HG03378 (cell line): ENCODE data around the gene AEN.

Source experiments
- ATAC-seq: cut with Tn5 transposase; IDR thresholded peaks from one replicate; pipeline ENCODE4 v1.9.1; 2021; ENCODE audit warnings: mild to moderate bottlenecking, moderate library complexity; ENCODE audit not compliant: unreplicated experiment

AEN gene

DNA sequence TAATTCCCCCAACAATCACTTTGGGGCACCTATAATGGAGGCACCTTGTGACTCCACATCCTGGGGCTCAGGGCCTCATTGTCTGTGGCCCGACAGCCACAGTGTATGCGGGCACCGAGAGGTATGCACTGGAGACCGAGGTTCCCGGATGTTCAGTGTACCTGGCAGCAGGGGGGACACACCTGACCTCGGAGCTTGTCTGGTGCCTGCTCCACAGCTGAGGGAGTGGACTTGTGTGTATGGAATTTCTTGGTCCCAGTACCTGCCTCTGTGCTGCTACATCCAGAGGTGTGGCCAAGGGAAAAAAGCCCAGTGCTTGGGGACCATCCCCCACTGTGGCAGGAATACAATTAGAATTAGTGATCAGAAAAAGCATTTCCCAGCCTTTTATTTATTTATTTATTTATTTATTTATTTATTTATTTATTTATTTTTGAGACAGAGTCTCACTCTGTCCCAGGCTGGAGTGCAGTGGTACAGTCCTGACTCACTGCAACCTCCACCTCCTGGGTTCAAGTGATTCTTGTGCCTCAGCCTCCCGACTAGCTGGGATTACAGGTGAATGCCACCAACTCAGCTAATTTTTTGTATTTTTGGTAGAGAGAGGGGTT, 8.8 kb upstream of the AEN start:
- no peak for ATAC-seq

DNA sequence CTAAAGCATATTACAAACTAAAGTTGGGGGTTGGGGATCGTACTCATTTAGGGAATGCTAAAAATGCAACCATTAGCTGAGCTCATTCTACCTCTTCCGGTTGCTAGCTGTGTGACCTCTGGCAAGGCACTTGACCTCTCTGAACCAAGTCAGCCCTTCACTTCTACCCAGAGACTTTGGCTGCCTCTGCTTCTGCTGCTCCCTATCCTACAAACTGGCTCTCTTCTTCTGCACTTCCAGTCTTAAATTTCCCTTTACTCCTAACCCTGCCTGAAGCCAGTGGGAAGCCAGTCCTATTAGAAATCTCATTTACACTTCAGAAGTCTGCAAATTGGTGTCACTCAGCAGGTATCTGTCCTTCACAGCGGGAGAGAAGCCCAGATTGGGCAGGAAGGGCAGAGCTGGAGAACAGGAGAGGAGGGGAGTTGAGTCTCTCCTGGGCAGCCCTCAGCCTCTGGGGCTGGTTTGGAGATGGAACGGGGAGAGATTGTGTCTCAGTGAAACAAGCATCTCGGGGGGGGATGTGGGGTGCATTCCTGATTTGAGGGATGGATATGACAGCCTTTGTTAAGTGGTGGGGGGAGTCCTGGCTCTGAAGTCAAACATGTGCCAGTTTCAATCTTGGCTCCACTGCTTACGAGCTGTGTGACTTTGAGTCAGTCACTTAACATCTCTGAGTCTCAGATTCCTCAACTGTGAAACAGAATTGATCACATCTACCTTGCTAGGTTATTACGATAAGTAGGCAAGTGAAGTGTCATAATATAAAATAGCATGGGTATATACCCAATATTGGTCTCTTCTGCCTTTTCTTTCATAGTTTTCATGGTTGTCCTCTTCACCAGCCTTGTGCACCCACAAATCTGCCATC, 7.8 kb upstream of the AEN start:
- no peak for ATAC-seq

DNA sequence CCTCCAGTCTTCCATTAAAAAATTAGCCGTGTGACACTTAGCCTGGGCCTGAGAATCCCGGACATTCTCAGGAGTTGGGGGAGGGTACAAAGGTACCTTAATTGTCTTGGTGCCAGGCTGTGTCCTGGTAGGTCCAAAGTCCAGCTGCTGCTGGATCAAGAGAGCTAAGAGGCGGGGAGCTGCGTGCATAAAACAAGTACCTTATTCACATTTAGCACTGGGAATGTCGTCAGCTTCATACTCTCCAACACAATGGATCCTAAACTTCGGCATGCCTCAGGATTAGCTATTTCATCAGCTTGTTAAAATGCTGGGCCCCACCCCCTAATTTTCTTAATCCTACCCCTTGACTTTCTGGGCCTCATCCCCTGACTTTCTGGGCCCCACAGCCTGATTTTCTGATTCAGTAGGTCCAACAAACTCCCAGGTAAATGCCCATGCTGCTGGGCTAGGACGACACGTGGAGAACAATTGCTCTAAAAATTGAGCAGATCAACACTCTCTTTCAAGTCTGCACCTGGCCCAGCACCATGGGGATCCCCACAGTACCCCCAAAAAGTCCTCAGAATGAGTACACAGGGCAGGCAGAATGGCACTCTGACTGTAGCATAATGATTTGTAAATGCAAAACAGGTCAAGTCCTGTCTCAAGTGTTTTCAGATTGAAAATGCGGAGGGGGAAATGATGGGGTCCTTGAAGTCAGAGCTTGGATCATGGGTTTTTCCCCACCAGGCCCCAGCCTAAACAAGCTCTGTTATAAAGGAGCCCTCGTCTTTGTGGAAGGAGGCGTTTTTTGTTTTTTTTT, 5.6 kb upstream of the AEN start:
- no peak for ATAC-seq

DNA sequence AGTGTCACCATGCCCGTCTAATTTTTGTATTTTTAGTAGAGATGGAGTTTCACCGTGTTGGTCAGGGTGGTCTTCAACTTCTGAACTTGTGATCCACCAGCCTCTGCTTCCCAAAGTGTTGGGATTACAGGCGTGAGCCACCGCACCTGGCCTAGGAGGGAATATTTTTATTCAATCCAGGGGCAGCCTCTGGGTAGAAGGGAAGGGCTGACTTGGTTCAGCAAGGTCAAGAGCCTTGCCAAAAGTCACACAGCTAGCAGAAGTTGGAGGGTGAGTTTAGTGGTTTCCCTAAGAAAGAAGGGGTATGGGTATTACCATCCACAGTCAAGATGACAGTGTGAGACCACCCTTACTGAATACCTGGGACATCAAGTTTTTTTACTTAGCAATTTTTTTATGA, 4.9 kb upstream of the AEN start:
- no peak for ATAC-seq

DNA sequence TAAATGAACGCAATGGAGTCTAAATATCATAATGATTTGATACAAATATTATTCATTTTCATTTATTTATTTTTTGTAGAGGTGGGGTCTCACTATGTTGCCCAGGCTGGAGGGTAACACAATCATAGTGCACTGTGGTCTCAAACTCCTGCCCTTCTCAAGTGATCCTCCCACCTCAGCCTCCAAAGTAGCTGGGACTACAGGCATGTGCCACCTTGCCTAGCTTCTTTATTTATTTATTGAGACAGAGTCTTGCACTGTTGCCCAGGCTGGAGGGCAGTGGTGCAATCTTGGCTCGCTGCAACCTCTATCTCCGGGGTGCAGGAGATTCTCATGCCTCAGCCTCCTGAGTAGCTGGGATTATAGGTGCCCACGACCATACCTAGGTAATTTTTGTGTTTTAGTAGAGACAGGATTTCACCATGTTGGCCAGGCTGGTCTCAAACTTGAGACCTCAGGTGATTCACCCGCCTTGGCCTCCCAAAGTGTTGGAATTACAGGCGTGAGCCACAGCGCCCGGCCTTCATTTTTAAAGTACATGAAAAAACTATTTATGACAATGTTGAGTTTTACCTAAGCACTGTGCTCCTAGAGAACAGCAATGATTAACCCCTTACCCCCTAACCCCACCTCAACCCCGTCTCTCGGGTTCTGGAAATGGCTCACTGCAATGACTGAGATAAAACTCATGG, 4.0 kb upstream of the AEN start:
- no peak for ATAC-seq

DNA sequence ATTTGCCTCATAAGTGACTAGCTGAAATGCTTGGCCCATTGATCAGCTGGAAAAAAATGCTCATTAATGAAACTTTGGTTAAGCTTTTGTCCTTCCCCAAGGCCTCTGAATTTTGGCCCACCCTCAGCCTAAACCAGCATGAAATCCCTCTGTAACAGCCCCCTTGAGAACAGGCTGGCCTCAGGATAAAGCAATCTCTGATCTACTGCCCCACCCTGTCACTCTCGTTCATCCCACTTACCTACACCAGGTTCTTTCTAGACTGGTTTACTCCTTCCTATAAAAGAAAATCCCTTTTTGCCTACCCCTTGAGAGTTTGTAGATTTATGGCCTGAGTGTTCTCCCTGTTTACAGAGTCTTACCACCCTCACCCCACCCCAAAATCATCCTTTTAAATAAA, 3.4 kb upstream of the AEN start:
- ATAC-seq, result no peak

DNA sequence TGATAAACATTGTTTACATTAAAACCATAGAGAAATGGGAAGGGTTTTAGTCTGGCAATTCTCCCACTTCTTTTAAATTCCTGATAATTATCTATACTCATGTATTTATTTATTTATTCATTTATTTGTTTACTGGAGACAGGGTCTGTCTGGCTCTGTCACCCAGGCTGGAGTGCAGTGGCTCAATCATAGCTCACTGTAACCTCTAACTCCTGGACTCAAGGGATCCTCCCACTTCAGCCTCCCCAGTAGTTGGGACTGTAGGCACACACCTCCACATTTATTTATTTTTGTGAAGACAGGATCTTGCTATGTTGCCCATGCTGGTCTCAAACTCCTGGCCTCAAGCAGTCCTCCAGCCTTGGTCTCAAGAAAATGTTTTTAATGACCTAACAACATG, 2.5 kb upstream of the AEN start:
- ATAC-seq, result no peak

DNA sequence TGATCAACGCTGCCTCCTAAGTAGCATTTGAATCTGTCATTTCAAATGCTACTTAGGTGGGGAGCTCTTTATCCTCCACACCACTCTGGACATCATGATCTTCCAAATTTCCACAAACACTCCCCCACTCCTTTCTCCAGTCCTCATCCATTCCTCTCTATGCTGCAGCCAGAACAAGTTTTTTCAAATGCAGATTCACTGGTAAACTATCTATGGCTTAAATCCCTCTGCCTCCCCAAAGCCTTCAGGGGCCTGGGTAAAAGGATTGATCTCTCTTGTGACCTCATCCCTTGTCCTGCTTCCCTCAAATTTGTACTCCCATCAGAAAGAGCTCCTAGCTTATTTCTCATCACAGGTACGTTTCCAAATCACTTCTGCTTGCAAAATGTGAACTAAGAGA, 1.3 kb upstream of the AEN start:
- no peak for ATAC-seq

DNA sequence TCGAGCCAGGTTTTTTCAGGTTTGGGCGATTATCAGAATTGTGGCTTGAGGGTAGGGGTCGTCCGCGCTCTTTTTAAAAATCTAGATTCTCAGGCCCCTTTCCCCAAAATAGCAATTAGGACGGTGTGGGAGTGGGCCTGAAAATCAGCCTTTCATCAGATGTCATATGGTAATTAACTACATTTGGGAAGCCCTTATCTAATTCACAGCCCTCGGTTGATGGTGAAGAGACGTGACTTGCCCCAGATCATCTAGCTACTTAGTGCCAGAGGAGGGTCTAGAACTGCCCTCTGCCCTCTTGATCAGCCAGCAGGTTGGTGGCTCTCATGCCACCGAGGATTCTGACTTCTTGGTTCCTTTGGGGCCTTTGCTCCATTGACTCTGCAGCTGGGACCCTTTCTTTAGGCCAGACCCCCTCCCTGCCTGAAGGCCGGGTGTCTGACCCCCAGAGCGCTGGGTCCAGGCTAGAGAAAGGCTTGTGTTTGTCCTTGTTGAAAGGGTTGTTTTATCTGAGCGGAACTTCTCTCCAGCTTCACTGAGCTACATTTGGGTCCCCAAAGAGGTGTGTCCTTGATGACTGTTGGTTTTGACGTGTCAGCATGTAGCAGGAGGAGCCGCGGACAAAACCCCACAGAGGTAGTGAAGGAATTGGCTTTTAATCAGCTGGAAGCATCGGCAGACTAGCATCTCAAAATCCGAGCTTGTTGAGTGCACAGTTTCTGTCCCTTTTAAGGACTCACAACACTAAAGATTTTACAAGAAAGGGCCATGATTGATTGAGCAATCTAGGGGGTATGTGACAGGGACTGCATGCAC, 857 bp downstream of the AEN start:
- peak; percentile 39 for ATAC-seq

DNA sequence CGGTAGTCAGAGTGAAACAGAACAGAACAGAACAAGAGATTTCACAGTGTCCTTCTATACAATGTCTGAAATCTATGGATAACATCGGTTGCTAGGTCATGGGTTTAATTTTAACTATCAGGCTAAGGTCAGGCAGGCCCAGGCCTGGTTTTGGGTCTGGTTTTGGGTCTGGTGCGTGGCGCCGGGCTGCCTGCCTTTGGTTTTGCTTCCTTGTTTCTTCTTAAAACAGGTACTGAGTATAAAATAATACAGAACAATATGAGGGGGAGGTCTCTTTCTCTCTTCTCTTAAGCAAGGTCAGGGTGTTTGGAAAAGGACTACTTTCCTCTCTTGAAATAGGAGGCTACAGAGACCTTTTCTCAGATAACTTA, 1.4 kb downstream of the AEN start:
- ATAC-seq, result no peak

DNA sequence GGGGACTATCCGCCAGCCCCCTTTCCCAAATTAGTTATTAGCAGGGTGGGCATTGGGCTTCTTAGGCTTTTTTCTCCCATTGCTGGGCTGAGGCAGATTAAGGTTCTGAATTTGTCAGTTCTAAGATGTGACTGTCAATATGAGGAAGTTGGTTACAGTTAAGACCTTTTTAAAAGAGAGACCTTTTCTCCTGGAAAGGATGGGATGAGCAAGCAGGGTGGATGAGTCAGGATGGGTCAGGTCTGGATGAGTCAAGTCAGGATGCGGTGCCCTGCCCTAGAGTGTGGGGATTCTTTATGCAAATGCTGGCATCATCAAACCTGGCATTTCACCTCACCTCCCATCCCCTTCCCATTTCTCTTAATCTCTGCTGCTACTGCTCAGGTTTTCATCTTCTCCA, 1.9 kb downstream of the AEN start:
- no peak for ATAC-seq

DNA sequence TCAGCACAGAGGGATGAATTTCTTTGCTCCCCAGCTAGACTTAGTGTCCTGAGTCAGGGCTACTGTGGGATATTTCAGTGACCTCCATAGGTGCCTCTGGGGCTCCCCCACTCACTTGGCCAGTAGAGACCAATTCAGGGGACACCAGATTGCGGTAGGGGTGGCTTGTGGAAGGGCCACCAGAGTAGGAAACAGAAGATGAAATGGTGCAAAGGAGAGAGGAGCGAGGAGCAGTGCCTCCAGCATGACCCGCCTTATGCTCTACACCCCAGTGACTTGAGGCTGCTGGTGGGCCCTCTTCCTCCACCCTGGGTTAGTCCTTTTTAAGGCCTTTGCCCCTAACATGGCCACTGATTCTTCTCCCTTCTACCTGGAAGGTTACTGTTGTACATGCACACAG, 2.5 kb downstream of the AEN start:
- ATAC-seq, result no peak

DNA sequence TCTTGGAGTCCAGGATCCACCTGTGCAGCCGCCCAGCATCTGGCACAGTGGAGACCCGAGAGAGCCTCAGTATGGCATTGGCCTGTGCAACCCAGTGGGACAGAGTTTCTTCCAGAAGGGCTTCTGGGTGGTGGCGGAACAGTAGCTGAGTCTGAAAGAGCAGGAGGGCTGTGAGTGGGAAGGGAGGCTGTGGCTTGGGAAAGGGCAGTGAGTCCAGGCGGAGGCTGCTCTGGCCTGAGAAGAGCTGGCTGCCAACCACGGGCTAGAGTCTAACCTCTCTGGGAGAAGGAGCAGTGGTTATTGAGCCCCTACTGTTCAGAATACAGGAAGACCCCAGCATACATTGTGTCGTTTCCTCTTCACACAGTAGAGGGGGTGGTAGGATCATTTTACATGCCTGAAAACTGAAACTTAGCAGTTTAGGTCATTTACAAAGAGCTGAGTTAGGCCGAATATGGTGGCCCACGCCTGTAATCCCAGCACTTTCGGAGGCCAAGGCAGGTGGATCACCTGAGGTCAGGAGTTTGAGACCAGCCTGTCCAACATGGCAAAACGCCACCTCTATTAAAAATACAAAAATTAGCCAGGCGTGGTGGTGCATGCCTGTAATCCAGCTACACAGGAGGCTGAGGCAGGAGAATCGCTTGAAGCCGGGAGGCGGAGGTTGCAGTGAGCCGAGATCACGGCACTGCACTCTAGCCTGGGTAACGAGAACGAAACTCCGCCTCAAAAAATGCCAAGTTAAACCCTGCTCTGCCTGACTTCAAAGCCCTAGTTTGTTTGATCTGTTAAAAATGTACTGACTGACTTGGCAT, 3.2 kb downstream of the AEN start:
- peak; percentile 24 for ATAC-seq

DNA sequence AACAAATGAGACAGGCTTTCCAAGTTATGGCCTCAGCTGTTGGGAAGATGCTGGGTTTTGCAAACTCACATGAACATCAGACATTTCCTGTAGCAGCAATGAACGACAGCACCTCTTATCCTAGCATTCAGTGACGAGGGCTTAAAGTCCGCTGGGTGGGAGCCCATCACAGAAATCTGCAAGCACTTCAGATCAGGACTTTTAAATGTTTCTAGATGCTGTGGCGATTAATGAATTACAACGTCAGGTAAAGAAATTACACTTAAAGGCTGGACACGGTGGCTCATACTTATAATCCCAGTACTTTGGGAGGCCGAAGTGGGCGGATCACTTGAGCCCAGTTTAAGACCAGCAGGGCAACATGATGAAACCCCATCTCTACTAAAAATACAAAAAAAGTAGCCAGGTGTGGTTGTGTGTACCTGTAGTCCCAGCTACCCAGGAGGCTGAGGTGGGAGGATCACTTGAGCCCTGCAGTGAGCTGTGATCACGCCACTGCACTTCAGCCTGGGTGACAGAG, 3.9 kb downstream of the AEN start:
- ATAC-seq, result no peak

DNA sequence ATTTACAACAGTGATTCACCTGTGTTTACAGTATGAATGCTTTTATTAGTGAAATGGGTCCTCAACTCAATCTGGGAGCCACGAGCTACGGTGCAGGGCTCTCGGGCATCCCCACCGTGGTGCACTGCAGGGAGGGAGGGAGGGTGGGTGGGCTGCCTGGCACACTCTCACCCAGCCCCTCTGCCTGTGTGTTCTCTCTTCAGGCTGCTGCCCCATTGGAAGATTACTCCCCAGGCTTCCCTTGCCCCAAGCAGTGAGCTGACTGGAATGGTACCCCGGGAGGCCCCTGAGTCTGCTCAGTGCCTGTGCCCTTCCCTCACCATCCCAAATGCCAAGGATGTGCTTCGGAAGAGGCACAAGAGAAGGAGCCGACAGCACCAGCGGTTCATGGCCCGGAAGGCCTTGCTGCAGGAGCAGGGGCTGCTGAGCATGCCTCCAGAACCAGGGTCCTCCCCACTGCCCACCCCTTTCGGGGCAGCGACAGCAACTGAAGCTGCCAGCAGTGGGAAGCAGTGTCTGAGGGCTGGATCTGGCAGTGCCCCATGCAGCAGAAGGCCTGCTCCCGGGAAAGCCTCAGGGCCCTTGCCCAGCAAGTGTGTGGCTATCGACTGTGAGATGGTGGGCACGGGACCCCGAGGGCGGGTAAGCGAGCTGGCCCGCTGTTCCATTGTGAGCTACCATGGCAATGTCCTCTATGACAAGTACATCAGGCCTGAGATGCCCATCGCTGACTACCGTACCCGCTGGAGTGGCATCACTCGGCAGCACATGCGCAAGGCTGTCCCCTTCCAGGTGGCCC, 5.0 kb downstream of the AEN start:
- ATAC-seq, result no peak

DNA sequence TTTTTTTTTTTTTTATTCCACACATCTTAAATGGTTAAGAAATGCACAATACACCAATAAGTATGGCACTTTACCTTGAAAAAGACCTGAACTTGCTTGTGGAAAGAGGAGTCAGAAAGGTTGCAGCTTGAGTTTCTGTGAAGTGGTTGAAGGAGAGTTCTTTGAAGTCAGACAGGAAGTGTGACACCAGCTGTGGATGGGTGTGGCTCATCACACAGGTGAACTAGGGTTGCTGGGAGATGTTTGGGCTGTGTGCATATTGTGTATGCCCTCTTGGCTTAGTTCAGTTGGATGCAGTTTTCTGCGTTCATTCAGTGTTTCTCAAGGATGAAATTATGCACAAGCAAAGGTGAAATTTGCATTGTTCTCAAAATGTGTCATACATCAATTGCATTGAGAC, 6.3 kb downstream of the AEN start:
- ATAC-seq, result no peak

DNA sequence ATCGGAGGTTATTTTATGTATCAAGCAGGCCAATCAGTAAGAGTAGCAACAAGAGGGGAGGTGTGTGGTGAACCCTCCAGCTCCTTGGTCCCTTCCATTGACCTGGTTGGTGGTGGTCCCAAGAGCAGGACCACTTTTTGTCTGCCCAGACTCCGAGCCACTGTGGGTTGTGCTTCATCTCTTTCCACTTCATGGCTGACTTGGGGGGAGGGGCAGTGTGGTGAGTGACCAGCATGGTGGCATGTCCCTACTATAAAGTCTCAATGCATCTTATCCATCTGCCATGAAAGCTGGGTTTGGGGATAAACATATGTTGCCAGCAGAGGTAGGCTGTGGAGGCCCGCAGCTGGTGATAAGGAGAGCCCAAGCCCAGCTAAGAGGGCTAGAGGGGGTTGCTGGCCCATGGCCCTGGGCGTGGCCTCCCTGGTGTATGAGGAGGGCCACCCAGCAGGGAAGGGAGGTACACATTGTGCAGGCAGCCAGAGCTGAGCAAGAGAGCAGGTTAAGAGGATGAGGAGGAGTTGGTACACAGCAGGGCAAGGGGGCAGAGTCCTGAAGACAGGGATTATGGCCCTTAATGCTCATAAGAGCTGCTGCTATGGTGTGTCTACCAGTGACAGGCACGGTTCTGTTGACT, 7.0 kb downstream of the AEN start:
- no peak for ATAC-seq

DNA sequence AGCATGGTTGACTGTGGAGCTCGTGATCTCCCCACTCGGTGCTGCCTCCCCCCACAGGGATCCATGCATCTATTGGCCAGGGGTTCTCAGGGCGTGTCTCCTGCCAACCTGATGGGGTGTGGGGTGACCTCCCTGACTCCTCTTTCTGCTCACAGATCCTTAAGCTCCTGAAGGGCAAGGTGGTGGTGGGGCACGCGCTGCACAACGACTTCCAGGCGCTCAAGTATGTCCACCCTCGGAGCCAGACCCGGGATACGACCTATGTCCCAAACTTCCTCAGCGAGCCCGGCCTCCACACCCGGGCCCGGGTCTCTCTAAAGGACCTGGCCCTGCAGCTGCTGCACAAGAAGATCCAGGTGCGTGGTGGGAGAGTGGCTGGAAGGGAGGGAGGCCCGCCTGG, 7.9 kb downstream of the AEN start:
- ATAC-seq, result no peak
